Effector CD4-positive, alpha-beta T cell (primary cell): ENCODE results near the gene COPS2.
A peak's percentile ranks its signal among the peaks of the same experiment; 100 is the strongest.

ENCODE experiments used
- DNase-seq: peaks from one replicate; pipeline ENCODE4 v3.0.0-alpha.2; 2020

The COPS2 gene

DNA sequence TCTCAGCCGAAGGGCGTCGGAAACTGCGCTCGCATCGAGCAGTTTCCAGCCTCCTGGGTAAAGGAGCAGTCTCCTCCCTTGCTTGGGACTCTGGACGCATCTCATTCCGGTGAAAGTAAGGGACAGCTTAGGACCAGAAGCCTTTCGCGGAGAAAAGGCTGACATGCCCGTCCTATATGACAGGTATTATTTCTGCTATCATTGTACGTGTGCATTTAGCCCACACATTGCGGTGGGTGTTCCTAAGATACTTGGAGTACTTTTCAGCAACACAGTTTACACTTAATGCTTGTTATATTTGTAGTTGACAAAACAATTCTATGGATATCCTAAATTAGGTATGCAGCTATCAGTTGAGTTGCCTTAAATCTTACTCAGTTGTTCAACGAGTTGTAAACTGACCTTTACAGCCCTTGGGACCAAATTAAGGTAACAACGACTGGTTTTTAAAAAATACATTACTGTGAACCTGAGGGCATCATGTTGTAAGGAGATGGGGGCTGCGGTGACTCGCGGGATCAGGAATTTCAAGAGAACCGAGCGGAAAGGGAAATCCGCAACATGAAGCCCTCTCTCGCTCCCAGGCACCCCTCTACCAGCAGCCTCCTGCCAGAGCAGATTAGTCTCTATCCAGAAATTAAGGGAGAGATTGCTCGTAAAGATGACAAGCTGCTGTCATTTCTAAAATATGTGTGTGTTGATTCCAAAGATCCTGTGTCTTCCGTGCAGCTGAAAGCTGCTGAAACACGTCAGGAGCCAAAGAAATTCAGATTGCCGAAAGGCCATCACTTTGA is 632 bp upstream of the COPS2 start:
- no peak for DNase-seq

DNA sequence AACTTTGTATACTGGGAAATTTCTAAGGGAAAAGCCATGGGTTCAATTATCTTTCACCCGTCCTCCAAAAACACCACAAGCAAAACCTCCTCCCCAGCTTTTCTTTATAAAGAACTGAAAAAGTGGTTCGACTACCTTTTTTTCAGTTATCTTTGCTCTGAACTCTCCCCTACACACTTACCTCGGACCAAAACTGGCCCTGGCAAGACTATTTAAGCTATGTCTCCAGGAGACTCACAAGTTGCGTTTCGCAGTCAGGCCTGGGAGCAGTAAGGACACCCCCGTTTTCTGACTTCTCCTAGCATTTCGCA is 645 bp downstream of the COPS2 start:
- DNase-seq = no peak

DNA sequence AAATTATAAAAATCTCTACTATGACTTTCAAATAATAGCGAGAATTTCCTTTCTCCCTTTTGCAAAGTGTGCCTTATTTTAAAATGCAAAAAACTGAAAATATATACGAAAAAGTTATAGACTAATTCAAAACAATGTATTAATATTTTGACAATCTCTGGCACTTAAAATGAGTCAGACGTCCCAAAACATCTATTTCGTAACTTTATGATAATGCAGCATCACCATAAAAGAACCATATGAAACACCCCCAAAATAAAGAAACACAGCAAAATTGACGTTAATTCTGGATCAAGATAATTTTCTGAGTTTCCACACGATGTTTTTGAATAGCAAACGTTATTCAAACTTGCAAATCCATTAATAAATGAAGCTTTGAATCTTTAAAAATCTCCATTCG is 1.0 kb downstream of the COPS2 start:
- DNase-seq = no peak

DNA sequence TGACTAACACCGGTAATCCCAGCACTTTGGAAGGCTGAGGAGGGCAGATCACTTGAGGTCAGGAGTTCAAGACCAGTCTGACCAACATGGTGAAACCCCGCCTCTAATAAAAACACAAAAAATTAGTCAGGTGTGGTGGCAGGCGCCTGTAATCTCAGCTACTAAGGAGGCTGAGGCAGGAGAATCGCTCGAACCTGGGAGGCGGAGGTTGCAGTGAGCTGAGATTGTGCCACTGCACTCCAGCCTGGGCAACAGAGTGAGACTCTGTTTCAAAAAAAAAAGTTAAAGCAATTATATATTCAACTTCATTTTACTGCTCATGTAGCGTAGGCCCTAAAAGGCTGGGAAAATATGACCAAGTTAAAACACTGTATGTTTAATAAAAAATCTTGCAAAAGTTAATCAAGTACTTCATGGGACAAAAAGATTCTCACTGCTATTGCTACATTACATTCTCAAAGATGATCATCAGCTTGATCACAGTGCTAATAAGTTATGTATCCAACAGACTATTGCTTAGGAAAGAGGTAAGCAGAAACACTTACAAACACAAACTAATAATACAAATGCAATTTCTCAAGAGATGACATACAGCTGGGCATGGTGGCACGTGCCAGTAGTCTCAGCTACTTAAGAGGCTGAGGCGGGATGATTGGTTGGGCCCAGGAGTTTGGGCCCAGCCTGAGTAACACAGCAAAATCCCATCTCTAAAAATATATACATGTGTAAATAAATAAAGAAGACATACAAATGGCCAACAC is 2.7 kb downstream of the COPS2 start:
- DNase-seq = no peak

DNA sequence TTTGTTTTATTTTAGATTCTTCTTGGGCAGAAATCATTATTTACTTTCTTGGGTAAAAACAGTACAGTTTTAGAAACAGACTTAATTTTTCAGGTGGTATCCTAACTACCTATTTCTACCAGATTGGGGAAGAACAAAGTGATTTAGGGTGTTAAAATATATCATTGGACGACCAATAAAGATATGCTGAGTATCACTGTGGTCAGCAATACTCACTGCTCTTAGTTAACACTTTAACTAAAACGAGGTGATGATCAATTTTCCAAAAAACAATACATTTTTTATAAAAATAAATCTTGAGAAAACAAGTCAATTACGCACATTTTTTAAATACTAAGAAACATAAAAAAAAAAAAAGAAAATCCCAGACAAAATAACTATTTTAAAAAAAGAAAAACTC is 3.6 kb downstream of the COPS2 start:
- no peak for DNase-seq

DNA sequence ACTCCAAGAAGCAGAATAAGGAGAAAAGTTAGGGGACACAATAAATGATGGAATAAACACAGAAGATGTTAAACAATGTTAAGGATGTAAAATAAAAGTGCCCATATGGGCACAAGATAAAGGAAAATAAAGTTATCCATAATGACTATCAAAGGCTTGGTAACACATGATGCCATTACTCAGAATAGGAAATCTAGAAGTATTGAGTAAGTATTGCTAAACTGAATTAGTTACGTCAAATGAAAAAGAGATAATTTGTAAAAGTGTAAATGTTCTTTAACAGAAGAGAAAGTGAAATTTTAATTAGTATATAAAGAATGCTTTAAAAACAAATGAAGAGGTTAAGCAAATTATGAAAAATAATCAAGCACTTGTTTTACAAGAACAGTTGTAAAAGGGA is 6.7 kb downstream of the COPS2 start:
- DNase-seq = no peak

DNA sequence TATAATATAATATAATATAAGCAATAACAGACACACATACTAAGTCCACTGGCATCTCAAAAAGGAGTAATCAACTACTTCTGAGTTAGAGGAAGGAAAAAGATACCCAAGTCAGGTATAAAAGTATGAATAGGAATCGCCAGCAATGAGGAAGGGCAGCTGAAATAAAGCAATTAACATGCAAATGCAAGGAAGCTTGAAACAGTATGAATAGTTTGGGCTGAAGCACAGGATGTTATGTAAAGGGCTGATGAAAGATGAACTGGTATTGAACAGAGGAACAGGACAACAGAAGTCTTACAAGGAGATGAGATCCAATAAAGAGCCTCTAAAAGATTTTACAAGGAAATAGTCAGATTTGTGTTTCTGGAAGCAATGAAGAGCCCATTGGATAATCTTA is 7.1 kb downstream of the COPS2 start:
- DNase-seq = no peak

DNA sequence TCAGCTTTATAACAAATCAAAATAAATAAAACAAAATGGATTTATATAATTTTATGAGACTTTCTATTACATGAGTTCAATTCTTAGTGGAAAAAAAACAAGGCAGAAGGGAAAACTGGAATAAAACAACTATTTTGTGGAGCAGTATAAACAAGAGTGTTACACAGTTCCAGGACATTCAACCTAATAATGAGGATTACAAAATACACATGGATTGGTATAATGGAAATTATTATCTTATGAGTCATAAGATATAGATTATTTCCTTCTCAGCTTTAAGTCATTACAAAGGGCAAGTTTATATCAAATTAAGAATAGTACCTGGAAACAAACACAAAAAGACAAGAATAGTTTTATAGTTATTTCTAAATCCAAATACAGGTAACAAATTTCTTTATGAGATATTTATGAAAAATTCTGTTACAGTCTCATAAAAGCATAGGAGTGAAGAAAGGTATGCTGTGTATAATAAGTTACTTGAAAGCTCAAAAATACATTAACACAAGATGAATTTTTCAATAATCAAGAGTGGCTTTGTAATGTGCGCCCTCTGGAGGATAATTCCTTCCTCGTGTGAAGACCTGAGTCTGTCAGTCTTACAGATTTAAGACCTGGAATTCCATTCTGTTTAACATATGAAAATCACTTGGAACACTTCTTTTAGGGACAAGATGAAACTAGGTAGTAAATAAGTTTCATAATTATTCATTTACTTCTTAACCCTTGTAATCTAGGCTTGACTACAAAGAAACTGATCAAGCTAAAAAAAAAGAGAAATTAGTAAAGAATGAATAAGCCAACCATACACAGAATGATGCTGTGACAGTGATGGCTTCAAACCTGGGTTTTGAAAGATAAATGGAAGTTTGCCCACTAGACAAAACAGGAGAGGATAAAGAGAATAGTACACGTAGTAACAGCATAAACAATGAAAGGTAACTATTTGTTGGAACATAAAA is 9.5 kb downstream of the COPS2 start:
- DNase-seq = peak; percentile 21

DNA sequence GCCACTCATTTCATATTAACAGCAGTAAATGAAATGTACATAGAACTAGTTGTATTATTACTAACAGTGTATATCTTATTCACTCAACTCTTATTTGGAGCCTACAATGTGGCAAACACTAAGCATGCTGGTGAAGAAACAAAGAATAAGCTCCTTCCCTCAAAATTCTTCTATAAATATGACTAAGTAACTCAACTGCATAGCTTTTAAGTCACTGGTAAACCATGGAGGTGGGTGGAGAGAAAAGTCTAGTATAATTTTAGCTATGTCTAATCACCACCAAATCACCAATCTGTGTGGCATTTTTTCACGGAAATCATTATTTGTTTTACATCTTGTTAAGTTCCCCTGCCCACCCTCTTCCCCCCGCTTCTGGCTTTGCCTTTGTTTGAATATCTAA is 17.5 kb downstream of the COPS2 start:
- DNase-seq = no peak

DNA sequence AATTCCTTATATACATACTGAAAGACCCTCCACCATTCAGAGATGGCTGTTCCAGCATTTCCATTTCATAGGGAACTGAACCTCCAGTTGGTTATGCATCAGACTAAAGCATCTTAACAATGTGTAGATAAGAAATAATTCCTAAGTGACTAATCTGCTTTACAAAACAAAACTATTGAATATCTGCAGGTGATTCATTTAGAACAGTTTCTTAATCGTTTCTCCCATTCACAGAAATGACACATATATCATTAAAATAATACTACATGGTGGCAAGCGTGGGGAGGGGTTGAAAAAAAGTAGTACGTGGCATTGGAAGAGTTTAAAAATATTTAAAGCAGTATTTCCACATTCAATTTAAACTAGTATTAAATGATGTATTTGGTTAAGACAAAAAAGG is 19.5 kb downstream of the COPS2 start:
- DNase-seq = no peak

DNA sequence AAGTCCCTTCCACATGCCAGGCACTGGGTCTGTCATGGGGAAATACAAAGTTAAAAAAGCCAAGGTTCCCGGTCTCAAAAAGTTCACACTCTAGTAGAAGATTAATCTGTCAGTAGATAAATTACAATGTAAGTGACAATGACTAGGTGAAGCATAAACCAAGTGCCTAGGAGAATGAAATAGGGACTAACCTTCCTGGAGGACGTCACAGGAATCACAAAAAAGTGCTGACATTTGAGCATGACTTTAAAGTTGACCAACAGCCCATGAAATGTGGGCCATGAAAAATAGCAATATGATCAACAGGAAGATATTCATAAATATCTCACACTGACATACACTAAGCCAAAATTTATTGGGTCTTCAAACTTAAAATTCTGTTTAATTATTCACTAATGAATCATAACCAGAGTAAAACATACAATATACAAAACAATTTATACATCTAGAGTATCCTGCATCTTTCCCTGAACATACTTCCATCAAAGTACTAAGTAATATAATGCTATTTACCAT is 20.0 kb downstream of the COPS2 start:
- DNase-seq = no peak

DNA sequence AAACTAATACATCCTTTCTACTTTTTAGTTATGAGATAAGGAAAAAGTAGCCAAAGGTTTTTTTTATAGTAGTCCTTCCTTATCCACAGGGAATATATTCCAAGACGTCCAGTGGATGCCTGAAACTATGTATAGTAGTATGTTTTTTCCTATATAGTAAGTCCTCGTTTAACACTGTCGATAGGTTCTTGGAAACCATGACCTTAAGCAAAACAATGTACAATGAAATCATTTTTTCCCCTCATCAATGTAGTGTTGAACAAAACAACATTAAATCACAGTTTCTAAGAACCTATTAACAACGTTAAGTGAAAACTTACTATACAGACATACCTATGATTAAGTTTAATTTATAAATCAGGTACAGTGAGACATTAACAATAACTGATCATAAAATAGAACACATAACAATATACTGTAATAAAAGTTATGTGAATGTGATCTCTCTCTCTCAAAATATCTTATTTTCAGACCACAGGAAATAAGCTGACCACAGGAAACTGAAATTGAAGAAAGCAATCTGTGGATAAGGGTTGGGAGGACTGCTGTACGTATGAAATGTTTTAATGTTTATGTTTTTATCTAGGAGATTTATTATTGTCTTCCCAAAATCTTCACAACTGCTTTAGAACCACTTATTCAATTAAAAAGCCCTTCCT is 20.6 kb downstream of the COPS2 start:
- DNase-seq = no peak

DNA sequence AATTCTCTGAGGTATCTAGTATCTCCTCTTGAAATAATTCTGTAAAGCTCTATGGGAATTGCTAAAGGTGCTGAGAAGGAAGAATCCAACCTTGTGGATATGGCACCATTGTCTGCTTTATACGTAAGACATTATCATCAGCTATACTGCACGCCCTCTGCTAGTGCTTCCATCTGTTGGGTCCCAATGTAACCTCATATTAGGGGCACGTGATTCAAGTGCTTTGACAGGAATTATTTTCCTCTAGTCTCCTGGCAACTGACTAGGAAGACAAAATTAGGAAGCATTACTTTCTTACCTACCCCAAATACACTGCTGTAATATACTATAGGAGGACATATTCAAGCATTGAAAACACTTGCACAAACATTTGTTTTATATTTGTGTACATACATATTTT is 24.0 kb downstream of the COPS2 start:
- no peak for DNase-seq

DNA sequence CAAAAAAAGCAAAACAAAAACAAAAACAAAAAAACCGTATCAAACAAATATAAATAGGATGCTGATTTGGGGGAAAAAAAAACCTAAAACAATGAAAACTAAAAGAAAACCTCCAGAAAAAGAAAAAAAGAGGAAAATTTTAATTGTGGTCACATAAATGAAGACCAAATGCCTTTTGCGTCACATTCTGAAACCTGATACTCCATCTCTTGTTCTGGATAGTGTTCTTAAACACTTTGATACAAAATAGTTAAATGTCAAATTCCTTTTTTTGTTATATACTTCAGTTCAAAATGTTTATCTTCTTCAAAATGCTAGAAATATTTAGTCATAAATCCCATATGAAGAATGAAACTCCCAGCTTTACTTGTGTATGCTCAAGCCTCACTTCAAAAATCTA is 31.0 kb downstream of the COPS2 start:
- DNase-seq = no peak

DNA sequence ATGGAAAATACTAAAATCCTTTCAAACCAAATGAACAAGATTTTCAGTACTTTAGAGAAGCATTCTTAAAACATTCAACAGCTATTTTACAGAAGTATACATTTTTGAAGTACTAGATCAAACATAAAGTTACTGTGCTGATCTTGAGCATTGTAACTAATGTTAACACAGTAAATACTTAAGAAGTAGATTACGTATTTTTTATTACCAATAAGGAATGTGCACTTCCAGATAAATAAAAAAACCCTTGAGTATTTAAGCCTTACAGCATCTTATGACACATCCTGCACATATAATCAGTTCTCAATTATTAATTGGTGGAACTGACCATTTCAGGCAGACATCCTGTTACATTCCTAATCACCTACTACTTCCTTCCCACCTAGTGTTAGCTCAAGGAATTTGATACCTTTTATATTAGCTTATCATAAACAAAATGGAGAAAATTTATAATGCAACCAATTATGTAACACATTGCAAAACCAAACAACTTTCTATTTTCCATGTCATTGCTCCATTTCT is 32.8 kb downstream of the COPS2 start:
- no peak for DNase-seq

DNA sequence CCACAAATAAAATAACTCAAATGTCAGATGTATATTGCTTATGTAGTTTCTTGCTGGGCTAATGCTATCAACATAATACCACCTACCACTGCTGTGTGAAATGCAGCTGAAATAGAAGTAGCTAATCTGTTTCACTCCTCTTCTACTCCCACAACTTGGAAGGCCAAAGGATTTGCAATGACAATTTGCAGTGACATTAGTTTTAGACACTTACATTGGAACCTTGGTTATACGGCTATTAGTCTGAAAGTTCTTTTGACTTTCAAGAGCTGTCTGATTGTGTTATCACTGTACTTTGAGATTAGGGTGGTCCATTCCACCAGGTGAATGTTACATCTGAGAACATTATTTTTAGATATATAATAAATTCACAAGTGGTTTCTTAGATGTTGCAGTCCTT is 33.5 kb downstream of the COPS2 start:
- no peak for DNase-seq

DNA sequence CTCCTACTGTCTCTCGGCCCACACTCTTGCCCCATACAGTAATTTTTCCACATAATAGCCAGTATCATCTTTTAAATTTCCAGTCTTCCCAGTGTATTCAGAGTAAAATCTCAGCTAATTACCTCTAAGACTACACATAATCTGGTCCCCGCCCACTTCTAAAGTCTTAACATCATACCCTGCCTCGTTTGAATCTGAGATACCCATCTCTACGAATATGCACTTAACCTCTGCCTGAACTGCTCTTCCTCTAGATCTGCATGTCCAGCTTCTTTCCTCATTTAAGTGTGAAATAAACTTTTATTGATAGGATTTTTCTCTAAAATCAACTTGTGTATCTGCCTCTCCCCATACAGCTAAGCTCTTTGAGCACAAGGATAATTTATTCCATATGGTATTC is 34.6 kb downstream of the COPS2 start:
- no peak for DNase-seq

DNA sequence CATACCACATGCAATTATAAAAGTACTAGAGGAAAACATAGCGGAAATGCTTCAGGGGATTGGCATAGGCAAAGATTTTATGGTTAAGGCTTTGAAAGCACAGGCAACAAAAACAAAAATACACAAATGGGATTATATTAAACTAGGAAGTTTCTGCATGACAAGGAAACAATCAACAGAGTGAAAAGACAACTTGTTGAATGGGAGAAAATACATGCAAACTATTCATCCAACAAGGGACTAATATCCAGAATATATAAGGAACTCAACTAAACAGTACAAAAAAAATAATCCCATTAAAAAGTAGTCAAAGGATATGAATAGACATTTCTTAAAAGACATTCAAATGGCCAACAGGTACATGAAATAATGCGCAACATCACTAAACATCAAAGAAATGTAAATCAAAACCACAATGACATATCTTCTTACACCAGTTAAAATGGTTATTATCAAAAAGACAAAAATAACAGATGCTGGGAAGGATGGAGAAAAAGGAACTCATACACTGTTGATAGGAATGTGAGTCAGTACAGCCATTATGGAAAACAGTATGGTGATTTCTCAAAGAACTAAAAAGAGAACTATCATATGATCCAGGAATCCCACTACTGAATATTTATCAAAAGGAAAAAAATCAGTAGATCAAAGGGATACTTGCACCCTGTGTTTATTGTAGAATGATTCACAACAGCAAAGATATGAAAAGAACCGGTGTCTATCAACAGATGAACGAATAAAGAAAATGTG is 39.1 kb downstream of the COPS2 start:
- DNase-seq = no peak

DNA sequence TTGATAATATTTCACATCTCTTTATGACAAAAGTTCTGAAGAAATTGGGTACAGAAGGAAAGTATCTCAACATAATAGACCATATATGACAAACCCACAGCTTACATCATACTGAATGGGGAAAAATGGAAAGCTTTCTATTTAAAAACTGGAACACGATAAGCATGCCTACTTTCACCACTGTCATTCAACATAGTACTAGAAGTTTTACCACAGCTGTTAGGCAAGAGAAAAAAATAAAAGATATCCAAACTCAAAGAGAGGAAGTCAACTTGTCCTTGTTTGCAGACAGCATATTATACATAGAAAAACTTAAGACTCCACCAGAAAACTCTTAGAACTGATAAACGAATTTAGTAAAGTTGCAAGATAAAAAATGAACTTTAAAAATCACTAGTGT is 40.3 kb downstream of the COPS2 start:
- no peak for DNase-seq

DNA sequence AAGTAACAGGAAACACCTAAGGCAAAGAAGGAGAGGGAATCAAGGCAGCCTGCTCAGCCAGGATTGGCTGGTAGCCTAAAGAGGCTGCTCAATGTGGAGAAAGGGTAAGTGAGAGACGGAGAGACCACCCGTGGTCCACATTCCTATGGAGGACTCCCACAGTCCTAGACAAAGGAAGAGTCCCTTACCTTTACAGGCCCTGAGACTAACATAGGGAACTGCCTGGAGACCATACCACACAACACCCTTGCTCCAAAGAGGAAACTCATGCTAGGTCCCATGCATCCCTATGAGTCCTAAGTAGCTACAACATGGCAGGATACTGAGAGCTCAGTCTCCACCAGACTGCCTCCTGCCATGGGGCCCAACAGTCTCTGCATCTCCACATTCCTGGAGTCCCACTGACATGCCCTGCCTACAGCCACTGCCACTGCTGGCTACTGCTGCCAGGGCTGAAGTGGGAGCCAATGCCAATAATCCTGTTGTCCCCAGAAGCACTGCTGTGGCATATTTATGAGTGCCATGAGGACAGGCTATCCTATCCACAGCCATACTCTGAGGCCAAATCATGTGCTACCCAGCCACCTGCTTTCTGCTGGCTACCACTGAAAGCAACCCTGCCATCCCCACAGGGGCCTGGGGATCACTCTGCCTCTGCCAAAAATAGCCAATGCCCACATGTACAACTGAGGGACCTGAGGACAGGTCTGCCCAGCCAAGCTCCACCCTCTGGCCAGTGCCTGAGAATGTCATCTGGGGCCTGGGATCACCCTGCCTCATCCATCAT is 45.0 kb downstream of the COPS2 start:
- no peak for DNase-seq

DNA sequence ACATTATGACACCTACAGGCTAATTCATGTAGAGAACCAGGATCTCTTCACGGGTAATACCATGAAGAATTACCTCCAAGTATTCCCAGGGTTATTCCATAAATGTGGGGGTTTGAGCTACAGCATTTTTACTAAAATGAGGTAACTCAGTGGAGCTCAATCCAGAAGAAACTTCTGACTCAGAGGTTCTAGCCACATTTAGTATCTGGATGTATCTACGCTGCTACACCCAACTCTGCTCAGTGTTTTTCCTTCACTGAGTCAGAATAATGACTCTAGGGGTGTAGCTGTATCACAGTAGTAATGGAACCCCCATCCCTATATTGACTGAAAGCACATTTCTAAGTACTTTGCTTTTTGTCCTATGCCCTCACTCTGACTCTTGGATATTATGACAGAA is 52.4 kb downstream of the COPS2 start:
- no peak for DNase-seq
